Stomach (tissue), 4 donors: ENCODE data around the gene FBXO46.

ENCODE experiments used
- CTCF ChIP-seq, 7 experiments: fragments of 450-650 bp in 4 of 7; fragments of 200-600 bp in 3 of 7; sonication (generic) in 3 of 7; IDR thresholded peaks; one replicate each; pipeline ENCODE4 v1.5.1; 2016 to 2019; ENCODE audit warnings: antibody characterized with exemption in 7 of 7, control low read depth in 2 of 7, mild to moderate bottlenecking in 1 of 7
- EP300 ChIP-seq: sonication (generic); formaldehyde crosslinking; IDR thresholded peaks from one replicate; pipeline ENCODE4 v1.6.1; 2017; ENCODE audit warnings: antibody characterized with exemption
- POLR2A ChIP-seq, 4 donors: fragments of 450-650 bp; IDR thresholded peaks; one replicate each; pipeline ENCODE4 v1.6.1; 2016; ENCODE audit warnings: antibody characterized with exemption in 4 of 4, control low read depth in 2 of 4, mild to moderate bottlenecking in 1 of 4, moderate library complexity in 1 of 4
- POLR2AphosphoS5 ChIP-seq, 3 donors: sonication (generic); formaldehyde crosslinking; IDR thresholded peaks; one replicate each; pipeline ENCODE4 v1.6.1; 2016; ENCODE audit warnings: antibody characterized with exemption in 3 of 3

- TF ChIP-seq POLR2A (IDR thresholded peaks at IDR 0.05) (no peak), CTCF (IDR thresholded peaks at IDR 0.05) (no peak), EP300 (no peak), POLR2AphosphoS5 (IDR thresholded peaks at IDR 0.05) (no peak)
These were observed 14.2 kb downstream of the FBXO46 start for GRCh38 chr19:45716359-45717130.
